Naive B cell (primary cell): Measurements from ENCODE around the gene ZNF487. TPM values are rescaled to one million over a fixed set of nuclear protein-coding genes. Genes with fewer than 3 reads are reported as not detected.
"Not testable (repeated sequence)": the region's sequence is repeated elsewhere in the genome, so short reads cannot be mapped to it uniquely, and the experiment has no call there.

ENCODE experiments used
- ATAC-seq, 2 donors: fragments of 150-1000 bp; cut with Tn5 transposase; 2 replicates each; pipeline ENCODE4 v1.10.0; 2021; ENCODE audit warnings: low read depth in 2 of 2, mild to moderate bottlenecking in 2 of 2, moderate library complexity in 2 of 2
- DNase-seq: peaks from one replicate; pipeline ENCODE4 v3.0.0; 2022
- H3K27ac Mint-ChIP-seq, 6 donors: one replicate each; pipeline ENCODE4 v1.8.0; 2020 to 2022; ENCODE audit warnings: mild to moderate bottlenecking in 6 of 6, mixed read lengths in 6 of 6, moderate library complexity in 5 of 6, inconsistent platforms in 2 of 6
- H3K27me3 Mint-ChIP-seq, 3 donors: one replicate each; pipeline ENCODE4 v1.8.0; 2021 to 2022; ENCODE audit warnings: mixed read lengths in 3 of 3, mild to moderate bottlenecking in 1 of 3
- H3K36me3 Mint-ChIP-seq, 2 donors: one replicate each; pipeline ENCODE4 v1.8.0; 2020 to 2022; ENCODE audit warnings: mixed read lengths in 2 of 2, inconsistent platforms in 1 of 2, mild to moderate bottlenecking in 1 of 2
- H3K4me1 Mint-ChIP-seq, 3 donors: one replicate each; pipeline ENCODE4 v1.8.0; 2020 to 2022; ENCODE audit warnings: mixed read lengths in 3 of 3, inconsistent platforms in 1 of 3, mild to moderate bottlenecking in 1 of 3, moderate library complexity in 1 of 3
- H3K4me3 Mint-ChIP-seq, 8 donors: one replicate each; pipeline ENCODE4 v1.8.0; 2020 to 2022; ENCODE audit warnings: mild to moderate bottlenecking in 8 of 8, mixed read lengths in 8 of 8, moderate library complexity in 8 of 8, inconsistent platforms in 2 of 8
- H3K9me3 Mint-ChIP-seq, 7 donors: one replicate each; pipeline ENCODE4 v1.8.0; 2020 to 2022; ENCODE audit warnings: mixed read lengths in 7 of 7, mild to moderate bottlenecking in 5 of 7, inconsistent platforms in 2 of 7, moderate library complexity in 1 of 7
- polyA plus RNA-seq, 6 donors: library from polyadenylated mRNA; unstranded; fragments of 300-500 nt; fragmentation: Illumina TruSeq; gene quantifications; one replicate each; pipeline ENCODE4 v1.2.3, GENCODE V29; 2021; ENCODE audit warnings: low read depth in 6 of 6

ZNF487 gene
- polyA plus RNA-seq, 6 donors from 2014 or later = 5.6 to 18.3 (median 9.2) TPM

- Mint-ChIP-seq H3K9me3 (no peaks in the 10 kb centered on the region), H3K4me3 (peak within 1 kb of the TSS; percentile 96 to 100 (median 99)), H3K27me3 (no peaks in the 10 kb centered on the region), H3K27ac (peak within 1 kb of the TSS; percentile 99 to 100 (median 100)), H3K4me1 (peaks cover 28 to 60% (median 48%) of the 10 kb centered on the region in 3 donors), H3K36me3 (no peaks in the 10 kb centered on the region)
- ATAC-seq (peak; percentile 68 to 69), DNase-seq (peak; percentile 98)
These were observed 28.1 kb upstream of the ZNF487 start, which contains the start of gene HNRNPF for GRCh38 chr10:43408710-43409384. HNRNPF (minus strand) TSS chr10:43409186; CDS start chr10:43387884, 21,302 bp downstream.

GRCh38 chr10:43409385-43410109, 27.4 kb upstream of the ZNF487 start:
- peak; percentile 0 to 1 for ATAC-seq
- peak; percentile 54 for DNase-seq
- Mint-ChIP-seq H3K4me3 (peak overlapping the region; percentile 96 to 100 (median 99)), H3K27me3 (no peaks in the 10 kb centered on the region), H3K36me3 (no peaks in the 10 kb centered on the region), H3K4me1 (peaks cover 27 to 57% (median 42%) of the 10 kb centered on the region in 3 donors), H3K9me3 (no peaks in the 10 kb centered on the region), H3K27ac (peak overlapping the region; percentile 99 to 100 (median 100))

- no peaks in the 10 kb centered on the region for H3K9me3 Mint-ChIP-seq
- no peaks in the 10 kb centered on the region for H3K27me3 Mint-ChIP-seq
- H3K27ac Mint-ChIP-seq = peak overlapping the region in 4 of 6 donors; percentile 73 to 100 (median 100)
- H3K36me3 Mint-ChIP-seq = no peaks in the 10 kb centered on the region
- H3K4me1 Mint-ChIP-seq = peaks cover 23 to 52% (median 34%) of the 10 kb centered on the region in 3 donors
- peak overlapping the region in 7 of 8 donors; percentile 96 to 100 (median 99) for H3K4me3 Mint-ChIP-seq
- ATAC-seq (no peak), DNase-seq (no peak)
These were observed 26.6 kb upstream of the ZNF487 start for GRCh38 chr10:43410345-43410744.

- Mint-ChIP-seq H3K27me3 (no peaks in the 10 kb centered on the region), H3K36me3 (no peaks in the 10 kb centered on the region), H3K4me3 (peak overlapping the region in 4 of 8 donors; percentile 19 to 99 (median 58)), H3K27ac (peak overlapping the region in 1 of 6 donors; percentile 4), H3K9me3 (no peaks in the 10 kb centered on the region), H3K4me1 (peaks cover 19 to 40% (median 22%) of the 10 kb centered on the region in 3 donors)
- DNase-seq (no peak), ATAC-seq (no peak)
These were observed 25.4 kb upstream of the ZNF487 start for GRCh38 chr10:43411536-43411935.

- no peak overlapping the region for H3K4me3 Mint-ChIP-seq
- no peaks in the 10 kb centered on the region for H3K9me3 Mint-ChIP-seq
- no peaks in the 10 kb centered on the region for H3K36me3 Mint-ChIP-seq
- H3K4me1 Mint-ChIP-seq = peaks cover 13 to 31% (median 31%) of the 10 kb centered on the region in 3 donors
- H3K27me3 Mint-ChIP-seq = no peaks in the 10 kb centered on the region
- ATAC-seq = no peak
- no peak for DNase-seq
- H3K27ac Mint-ChIP-seq = no peak overlapping the region
These were observed 21.4 kb upstream of the ZNF487 start for GRCh38 chr10:43415544-43415943.

GRCh38 chr10:43417950-43418768, 18.8 kb upstream of the ZNF487 start:
- peaks cover 24 to 40% (median 34%) of the 10 kb centered on the region in 3 donors for H3K4me1 Mint-ChIP-seq
- DNase-seq (peak; percentile 70), ATAC-seq (peak; percentile 54 to 59)
- H3K27ac Mint-ChIP-seq = peak overlapping the region; percentile 89 to 97 (median 94)
- H3K9me3 Mint-ChIP-seq = no peaks in the 10 kb centered on the region
- H3K27me3 Mint-ChIP-seq = no peaks in the 10 kb centered on the region
- no peaks in the 10 kb centered on the region for H3K36me3 Mint-ChIP-seq
- H3K4me3 Mint-ChIP-seq = peak overlapping the region; percentile 58 to 85 (median 77)

- Mint-ChIP-seq H3K4me1 (peaks cover 24 to 40% (median 34%) of the 10 kb centered on the region in 3 donors), H3K27ac (peak overlapping the region; percentile 92 to 96 (median 94)), H3K27me3 (no peaks in the 10 kb centered on the region), H3K36me3 (no peaks in the 10 kb centered on the region), H3K4me3 (peak overlapping the region; percentile 49 to 95 (median 88)), H3K9me3 (no peaks in the 10 kb centered on the region)
- ATAC-seq (no peak), DNase-seq (no peak)
These were observed 16.9 kb upstream of the ZNF487 start for GRCh38 chr10:43419997-43420368.

- Mint-ChIP-seq H3K27me3 (no peaks in the 10 kb centered on the region), H3K27ac (peak overlapping the region; percentile 95 to 98 (median 97)), H3K4me3 (peak overlapping the region; percentile 94 to 97 (median 95)), H3K4me1 (peaks cover 24 to 40% (median 34%) of the 10 kb centered on the region in 3 donors), H3K36me3 (no peaks in the 10 kb centered on the region), H3K9me3 (no peaks in the 10 kb centered on the region)
- DNase-seq = peak; percentile 80
- peak; percentile 74 to 76 for ATAC-seq
These were observed 16.3 kb upstream of the ZNF487 start for GRCh38 chr10:43420369-43421200.

GRCh38 chr10:43421201-43421507, 15.8 kb upstream of the ZNF487 start:
- Mint-ChIP-seq H3K4me3 (peak overlapping the region; percentile 94 to 97 (median 95)), H3K27ac (peak overlapping the region; percentile 95 to 98 (median 97)), H3K9me3 (no peaks in the 10 kb centered on the region), H3K27me3 (no peaks in the 10 kb centered on the region), H3K36me3 (no peaks in the 10 kb centered on the region), H3K4me1 (peaks cover 24 to 43% (median 34%) of the 10 kb centered on the region in 3 donors)
- DNase-seq (no peak), ATAC-seq (no peak)

- Mint-ChIP-seq H3K9me3 (no peaks in the 10 kb centered on the region), H3K27me3 (no peaks in the 10 kb centered on the region), H3K4me3 (peak overlapping the region; percentile 55 to 95 (median 76)), H3K4me1 (peaks cover 24 to 46% (median 34%) of the 10 kb centered on the region in 3 donors), H3K36me3 (no peaks in the 10 kb centered on the region), H3K27ac (peak overlapping the region; percentile 25 to 95 (median 86))
- ATAC-seq (no peak), DNase-seq (no peak)
These were observed 15.4 kb upstream of the ZNF487 start for GRCh38 chr10:43421519-43421918.

- not testable (repeated sequence) for H3K36me3 Mint-ChIP-seq
These were observed 15.0 kb upstream of the ZNF487 start for GRCh38 chr10:43421944-43422343.

GRCh38 chr10:43424416-43424815, 12.5 kb upstream of the ZNF487 start:
- Mint-ChIP-seq H3K27me3 (no peaks in the 10 kb centered on the region), H3K27ac (no peak overlapping the region), H3K4me3 (peak overlapping the region in 1 of 8 donors; percentile 56), H3K36me3 (no peaks in the 10 kb centered on the region), H3K9me3 (no peaks in the 10 kb centered on the region), H3K4me1 (peaks cover 17 to 42% (median 21%) of the 10 kb centered on the region in 3 donors)
- DNase-seq (no peak), ATAC-seq (no peak)

More at GRCh38 chr10:43421944-43422343, 15.0 kb upstream of the ZNF487 start:
- DNase-seq, H3K27me3 Mint-ChIP-seq, H3K9me3 Mint-ChIP-seq, ATAC-seq: not testable (repeated sequence)
- peak overlapping the region in 4 of 6 donors; percentile 76 to 95 (median 90) for H3K27ac Mint-ChIP-seq
- peaks cover 24 to 47% (median 34%) of the 10 kb centered on the region in 3 donors for H3K4me1 Mint-ChIP-seq
- H3K4me3 Mint-ChIP-seq = peak overlapping the region; percentile 55 to 95 (median 76)
